ENCODE results near the gene LYPD5.

DNA sequence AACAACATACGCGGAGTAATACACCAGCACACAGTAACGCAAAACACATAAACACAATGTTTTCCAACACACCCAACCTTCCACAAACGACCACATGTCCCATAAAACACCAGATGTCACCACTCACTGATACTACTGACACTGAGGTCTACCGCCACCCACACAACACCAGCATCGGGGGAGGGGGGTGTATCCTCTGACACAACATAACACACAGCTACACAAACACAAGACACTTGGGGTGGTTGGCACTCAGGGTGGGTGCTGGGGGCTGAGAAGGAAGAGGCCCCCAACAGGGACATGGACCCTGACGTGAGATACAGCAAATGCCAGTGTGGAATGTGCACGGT is 20.0 kb downstream of the LYPD5 start:
- TF ChIP-seq RAD21 (IDR thresholded peaks at IDR 0.05; ENCODE audit: low read depth) (no peak), FOXM1 (IDR thresholded peaks at IDR 0.05; ENCODE audit: borderline replicate concordance, low read depth) (no peak), EP300 (IDR thresholded peaks at IDR 0.05; ENCODE audit: borderline replicate concordance) (no peak), EGR1 (IDR thresholded peaks at IDR 0.05) (no peak), ZBTB7A (IDR thresholded peaks at IDR 0.05; ENCODE audit: low read depth) (no peak), TAF1 (IDR thresholded peaks at IDR 0.05; ENCODE audit: low read depth) (no peak), TEAD4 (IDR thresholded peaks at IDR 0.05) (no peak)
